ENCODE measurements around the gene MIA2.

The MIA2 gene

GRCh38 chr14:39228509-39229221, 5.0 kb upstream of the MIA2 start:
- TF ChIP-seq SIN3A (IDR thresholded peaks at IDR 0.05; ENCODE audit: borderline replicate concordance, insufficient read depth, low read length) (no peak), POLR2AphosphoS5 (IDR thresholded peaks at IDR 0.05; ENCODE audit: low read depth, low read length) (no peak), FOXP2 (optimal IDR thresholded peaks at IDR 0.05; ENCODE audit: borderline replicate concordance, extremely low read depth, extremely low read length, insufficient read depth) (no peak)
- TF ChIP-seq, protein P1, sequence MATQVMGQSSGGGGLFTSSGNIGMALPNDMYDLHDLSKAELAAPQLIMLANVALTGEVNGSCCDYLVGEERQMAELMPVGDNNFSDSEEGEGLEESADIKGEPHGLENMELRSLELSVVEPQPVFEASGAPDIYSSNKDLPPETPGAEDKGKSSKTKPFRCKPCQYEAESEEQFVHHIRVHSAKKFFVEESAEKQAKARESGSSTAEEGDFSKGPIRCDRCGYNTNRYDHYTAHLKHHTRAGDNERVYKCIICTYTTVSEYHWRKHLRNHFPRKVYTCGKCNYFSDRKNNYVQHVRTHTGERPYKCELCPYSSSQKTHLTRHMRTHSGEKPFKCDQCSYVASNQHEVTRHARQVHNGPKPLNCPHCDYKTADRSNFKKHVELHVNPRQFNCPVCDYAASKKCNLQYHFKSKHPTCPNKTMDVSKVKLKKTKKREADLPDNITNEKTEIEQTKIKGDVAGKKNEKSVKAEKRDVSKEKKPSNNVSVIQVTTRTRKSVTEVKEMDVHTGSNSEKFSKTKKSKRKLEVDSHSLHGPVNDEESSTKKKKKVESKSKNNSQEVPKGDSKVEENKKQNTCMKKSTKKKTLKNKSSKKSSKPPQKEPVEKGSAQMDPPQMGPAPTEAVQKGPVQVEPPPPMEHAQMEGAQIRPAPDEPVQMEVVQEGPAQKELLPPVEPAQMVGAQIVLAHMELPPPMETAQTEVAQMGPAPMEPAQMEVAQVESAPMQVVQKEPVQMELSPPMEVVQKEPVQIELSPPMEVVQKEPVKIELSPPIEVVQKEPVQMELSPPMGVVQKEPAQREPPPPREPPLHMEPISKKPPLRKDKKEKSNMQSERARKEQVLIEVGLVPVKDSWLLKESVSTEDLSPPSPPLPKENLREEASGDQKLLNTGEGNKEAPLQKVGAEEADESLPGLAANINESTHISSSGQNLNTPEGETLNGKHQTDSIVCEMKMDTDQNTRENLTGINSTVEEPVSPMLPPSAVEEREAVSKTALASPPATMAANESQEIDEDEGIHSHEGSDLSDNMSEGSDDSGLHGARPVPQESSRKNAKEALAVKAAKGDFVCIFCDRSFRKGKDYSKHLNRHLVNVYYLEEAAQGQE (IDR thresholded peaks at IDR 0.05; ENCODE audit: insufficient read depth in 1 of 2, low read depth in 2 of 2, low read length in 2 of 2), result no peak

DNA sequence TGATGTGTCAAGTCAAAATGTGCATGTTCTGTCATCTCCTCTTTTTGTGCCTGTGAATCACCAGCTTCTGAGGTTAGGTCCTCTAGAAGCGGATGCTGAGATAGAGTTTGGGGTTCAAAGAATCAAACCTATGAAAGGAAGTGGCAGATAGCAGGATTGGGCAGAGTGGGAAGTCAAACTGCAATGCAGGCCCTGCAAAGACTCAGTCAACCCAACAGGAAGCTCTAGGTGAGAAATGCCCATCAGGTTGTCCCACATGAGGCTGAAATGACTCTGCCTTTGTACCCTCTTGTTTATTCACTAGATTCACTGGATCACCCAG, 4.5 kb upstream of the MIA2 start:
- TF ChIP-seq POLR2AphosphoS5 (IDR thresholded peaks at IDR 0.05; ENCODE audit: low read depth, low read length) (no peak), FOXP2 (optimal IDR thresholded peaks at IDR 0.05; ENCODE audit: borderline replicate concordance, extremely low read depth, extremely low read length, insufficient read depth) (no peak), TAF1 (IDR thresholded peaks at IDR 0.05; ENCODE audit: borderline replicate concordance, insufficient read depth, low read length) (no peak), SIN3A (IDR thresholded peaks at IDR 0.05; ENCODE audit: borderline replicate concordance, insufficient read depth, low read length) (no peak)
- TF ChIP-seq, protein P1 (IDR thresholded peaks at IDR 0.05; ENCODE audit: insufficient read depth in 1 of 2, low read depth in 2 of 2, low read length in 2 of 2), result no peak

GRCh38 chr14:39229601-39230110, 4.1 kb upstream of the MIA2 start:
- no peak for TF ChIP-seq SIN3A (IDR thresholded peaks at IDR 0.05; ENCODE audit: borderline replicate concordance, insufficient read depth, low read length)
- TF ChIP-seq TAF1 (IDR thresholded peaks at IDR 0.05; ENCODE audit: borderline replicate concordance, insufficient read depth, low read length), result no peak
- TF ChIP-seq, protein P1 (IDR thresholded peaks at IDR 0.05; ENCODE audit: insufficient read depth in 1 of 2, low read depth in 2 of 2, low read length in 2 of 2), result no peak
- TF ChIP-seq POLR2AphosphoS5 (IDR thresholded peaks at IDR 0.05; ENCODE audit: low read depth, low read length), result no peak
- no peak for TF ChIP-seq FOXP2 (optimal IDR thresholded peaks at IDR 0.05; ENCODE audit: borderline replicate concordance, extremely low read depth, extremely low read length, insufficient read depth)

DNA sequence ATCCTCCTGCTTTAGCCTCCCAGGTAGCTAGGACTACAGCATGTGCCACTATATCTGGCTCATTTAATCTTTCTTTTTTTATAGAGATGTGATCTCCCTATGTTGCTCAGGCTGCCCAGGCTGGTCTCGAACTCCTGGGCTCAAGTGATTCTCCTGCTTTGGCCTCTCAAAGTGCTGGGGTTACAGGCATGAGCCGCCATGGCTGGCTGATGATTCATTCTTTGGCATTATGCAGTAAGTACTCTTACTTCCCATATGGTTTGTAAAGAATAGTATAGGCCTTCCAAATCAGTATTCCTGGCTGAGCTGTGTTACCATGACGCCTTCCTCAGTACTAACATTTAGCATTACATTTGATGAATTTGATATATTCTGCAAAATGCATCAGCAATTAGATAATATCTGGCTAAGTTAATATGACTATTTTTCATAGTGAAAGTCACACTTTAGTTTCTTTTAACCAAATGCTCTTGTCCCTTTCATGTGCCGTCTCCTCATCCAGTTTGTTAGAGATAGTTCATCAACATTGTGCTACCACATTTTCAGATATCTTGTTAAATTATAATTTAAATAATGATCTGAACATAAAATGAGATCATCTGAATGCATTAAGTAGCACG, 3.2 kb upstream of the MIA2 start:
- TF ChIP-seq SIN3A (IDR thresholded peaks at IDR 0.05; ENCODE audit: borderline replicate concordance, insufficient read depth, low read length) (no peak), POLR2AphosphoS5 (IDR thresholded peaks at IDR 0.05; ENCODE audit: low read depth, low read length) (no peak), TAF1 (IDR thresholded peaks at IDR 0.05; ENCODE audit: borderline replicate concordance, insufficient read depth, low read length) (no peak), FOXP2 (optimal IDR thresholded peaks at IDR 0.05; ENCODE audit: borderline replicate concordance, extremely low read depth, extremely low read length, insufficient read depth) (no peak)
- TF ChIP-seq, protein P1 (IDR thresholded peaks at IDR 0.05; ENCODE audit: insufficient read depth in 1 of 2, low read depth in 2 of 2, low read length in 2 of 2), result no peak

Measured in PFSK-1 (cell line).